Neural progenitor cell (in vitro differentiated cells): Measurements from ENCODE around the gene PGP.

Source experiments
- CTCF ChIP-seq: fragments of 200-600 bp; sonication (generic); IDR thresholded peaks from 2 replicates; pipeline ENCODE4 v1.5.1; 2017; ENCODE audit warnings: antibody characterized with exemption, mild to moderate bottlenecking
- EZH2phosphoT487 ChIP-seq: fragments of 200-600 bp; sonication (generic); IDR thresholded peaks from 2 replicates; pipeline ENCODE4 v1.6.1; 2017; ENCODE audit warnings: antibody characterized with exemption

- TF ChIP-seq EZH2phosphoT487 (no peak), CTCF (no peak)
Measured at GRCh38 chr16:2166263-2167067, 48.2 kb downstream of the PGP start.
